ENCODE measurements around the gene LSMEM2.
"Not testable (repeated sequence)": the region's sequence is repeated elsewhere in the genome, so short reads cannot be mapped to it uniquely, and the experiment has no call there.

The LSMEM2 gene

DNA sequence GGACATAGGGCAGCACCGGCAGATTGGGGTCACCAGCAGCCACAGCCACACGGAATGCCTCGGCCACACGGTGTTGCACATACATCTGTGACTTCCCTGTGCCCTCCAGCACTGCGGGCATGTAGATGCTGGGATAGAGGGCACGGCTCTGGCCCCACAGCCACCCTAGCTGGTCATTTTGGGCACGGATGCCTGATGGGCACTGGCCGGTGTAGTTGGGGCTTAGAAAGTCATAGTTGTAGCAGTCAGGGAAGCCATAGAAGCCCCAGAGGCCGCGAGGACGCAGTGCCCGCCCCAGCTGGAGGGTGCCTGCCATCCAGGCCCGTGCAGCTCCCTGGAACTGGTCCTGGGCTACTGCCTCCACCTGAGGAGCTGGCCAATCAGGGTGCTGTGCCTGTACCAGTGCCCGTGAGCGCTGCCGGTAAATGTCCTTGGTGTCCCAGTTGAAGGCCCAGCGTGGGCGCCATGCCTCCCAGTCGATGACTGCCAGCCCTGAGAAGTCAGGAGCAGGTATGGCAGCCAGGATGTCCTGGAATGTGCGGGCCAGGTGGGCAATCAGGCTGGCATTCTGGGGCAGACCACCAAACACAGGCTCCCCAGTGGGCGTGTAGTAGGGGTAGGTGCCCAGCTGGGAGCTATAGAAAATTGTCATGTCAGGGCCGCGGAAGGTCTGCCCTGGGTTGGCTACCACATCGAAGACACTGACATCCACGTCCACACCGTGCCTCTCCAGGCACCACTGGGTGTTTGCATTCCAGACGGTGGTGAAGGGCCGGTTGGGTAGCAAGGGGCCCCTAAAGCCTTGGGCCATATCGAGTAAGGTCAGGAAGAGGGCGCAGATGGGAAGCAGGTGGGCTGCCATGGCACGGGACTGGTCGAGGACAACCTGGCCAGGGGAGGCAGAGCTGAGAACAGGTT, 23.5 kb downstream of the LSMEM2 start:
- DNase-seq, result no peak

DNA sequence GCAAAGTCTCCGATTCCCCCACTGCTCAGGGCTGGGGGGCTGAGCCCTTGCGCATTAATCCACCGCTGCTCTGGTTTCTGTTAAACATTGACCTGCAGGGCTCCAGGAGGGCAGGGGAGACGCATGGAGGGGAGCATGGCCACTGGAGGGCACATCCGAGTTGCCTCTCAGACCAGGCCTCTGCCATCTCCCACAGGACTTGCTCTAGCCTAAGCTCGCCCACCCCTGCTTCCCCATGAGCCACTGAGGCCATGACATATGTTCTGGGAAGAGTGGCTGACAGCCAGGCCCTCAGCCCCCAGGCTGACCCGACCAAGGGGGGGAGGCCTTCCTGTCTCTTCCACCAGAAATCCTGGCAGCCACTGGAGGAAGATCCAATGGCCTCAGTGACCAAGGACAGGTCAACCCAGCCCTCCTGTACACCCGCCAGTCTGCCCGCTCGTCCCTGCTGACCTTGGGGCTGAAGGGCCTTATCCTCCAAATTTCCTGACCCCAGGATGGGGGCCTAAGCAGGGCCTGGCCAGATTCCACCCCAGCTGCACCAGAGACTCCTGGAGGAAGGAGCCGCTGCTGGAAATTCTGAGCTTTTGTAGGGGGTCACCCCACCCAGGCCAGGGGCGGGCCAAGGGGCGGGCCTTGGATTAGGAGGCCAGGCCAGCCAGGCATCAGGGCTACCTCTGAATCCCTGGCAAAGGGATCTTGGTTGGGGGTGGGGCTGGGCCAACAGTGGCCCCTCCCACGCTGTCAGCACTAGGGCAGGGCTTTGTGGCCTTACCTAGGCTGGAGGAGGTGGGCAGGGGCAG, 24.3 kb downstream of the LSMEM2 start, which contains the start of gene HYAL1:
Gene HYAL1 (minus strand): TSS at position 562 of the 803 bp plus-strand sequence. CDS start 618 bp downstream, outside the sequence.
- no peak for DNase-seq

DNA sequence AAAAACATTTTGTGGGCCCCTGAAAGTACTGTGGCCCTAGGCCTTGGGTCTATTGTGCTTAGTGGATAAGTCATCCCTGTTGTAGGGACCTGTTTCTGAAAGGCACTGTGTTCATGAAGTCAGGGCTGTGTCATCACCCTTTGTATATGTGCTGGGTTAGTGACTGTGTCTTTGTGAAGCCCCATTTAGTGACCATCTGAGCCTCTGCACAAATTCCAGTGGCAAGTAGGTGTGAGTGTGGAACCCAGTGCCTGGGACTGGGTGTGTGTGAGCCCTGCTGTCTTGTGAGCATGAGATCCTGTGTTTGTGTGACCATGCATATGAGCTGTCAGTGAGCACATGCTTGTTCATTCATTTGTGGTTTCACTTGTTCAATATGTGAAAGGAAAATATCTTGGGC, 25.7 kb downstream of the LSMEM2 start:
- DNase-seq, result no peak

DNA sequence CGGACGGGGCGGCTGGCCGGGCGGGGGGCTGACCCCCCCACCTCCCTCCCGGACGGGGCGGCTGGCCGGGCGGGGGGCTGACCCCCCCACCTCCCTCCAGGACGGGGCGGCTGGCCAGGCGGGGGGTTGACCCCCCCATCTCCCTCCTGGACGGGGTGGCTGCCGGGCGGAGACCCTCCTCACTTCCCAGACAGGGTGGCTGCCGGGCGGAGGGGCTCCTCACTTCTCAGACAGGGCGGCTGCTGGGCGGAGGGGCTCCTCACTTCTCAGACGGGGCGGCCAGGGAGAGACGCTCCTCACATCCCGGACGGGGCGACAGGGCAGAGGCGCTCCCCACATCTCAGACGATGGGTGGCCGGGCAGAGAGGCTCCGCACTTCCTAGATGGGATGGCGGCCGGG, 33.2 kb downstream of the LSMEM2 start:
- not testable (repeated sequence) for DNase-seq

DNA sequence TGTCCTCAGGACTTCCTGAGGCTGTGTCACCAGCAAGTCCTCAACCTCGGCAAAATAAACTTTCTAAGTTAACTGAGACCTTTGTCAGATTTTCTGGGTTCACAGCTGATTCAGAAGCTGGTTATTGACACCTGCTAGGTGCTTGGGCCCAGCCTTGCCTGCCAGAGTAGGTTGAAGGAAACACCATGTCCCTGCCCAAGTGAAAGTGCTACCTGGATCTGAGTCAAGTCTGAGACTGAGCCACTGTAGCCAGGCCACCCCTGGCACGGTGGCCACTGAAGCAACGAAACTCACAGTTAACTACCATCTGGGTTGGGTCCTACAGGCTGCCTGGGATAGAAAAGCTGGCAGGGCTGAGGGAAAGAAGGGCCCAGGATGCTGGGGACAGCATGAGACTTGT, 35.5 kb downstream of the LSMEM2 start:
- DNase-seq, result no peak

DNA sequence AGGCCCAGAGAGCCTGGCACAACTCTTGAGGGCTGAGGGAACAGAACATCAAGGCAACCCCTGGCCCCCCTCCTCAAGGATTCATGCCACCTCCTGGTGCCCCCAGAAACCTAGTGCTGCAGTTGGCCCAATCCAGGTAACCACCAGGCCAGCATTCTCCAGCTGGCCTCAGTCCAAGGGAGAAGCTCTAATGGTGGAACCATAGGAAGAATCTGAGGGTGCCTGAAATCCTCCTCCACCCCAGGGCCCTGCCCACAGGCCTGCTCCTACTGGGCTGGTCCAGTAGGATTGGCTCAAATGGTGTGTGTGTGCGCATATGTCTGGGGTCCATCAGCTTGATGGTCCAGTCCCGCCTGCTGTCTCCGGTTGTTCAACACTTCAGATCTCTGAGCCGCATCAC, 35.9 kb downstream of the LSMEM2 start:
- DNase-seq, result no peak

DNA sequence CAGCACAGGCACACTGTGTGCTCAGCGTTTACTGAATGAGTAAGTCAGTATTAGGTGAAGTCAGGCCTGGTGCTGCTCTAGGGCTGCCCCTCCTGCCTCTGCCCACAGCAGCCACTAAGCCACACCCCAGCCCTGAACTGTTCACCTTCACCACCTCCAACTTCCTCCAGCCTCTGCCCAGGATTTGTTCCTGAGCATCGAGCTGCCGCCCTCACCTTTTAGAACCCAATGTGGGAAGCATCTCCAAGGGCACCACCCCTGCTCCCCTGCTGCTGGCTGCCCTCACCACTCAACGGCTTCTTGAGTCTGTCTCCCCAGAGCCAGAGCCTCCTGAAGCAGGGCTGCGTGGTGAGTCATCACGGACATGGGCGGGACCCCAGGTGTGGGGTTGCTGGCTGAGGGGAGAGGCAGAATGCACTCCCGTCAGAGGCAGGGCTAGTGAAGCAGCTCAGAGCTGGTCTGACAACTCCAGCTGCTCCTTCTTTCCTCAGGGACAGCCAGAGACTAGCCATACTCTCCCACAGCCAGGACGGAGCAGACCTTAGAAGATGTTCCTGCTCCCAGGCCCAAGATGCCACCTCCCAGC, 37.9 kb downstream of the LSMEM2 start:
- DNase-seq, result no peak

DNA sequence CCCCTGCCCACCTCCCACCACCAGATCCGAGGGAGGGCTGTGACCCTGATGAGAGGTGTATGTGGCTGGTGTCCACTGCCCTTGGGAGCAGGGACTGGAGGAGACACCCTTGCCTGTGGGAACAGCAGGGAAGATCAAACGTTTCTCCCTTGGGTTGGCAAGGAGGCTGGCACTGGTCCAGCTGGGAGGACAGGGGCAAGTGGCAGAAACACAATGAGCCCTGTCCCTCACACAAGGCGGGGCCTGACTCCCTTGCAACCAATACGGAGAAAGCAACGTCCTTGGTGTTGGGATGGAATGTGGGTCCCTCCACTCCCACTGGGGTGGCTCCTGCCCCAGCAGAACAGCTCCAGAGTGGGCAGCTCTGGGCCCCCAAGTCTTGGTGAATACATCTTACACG, 38.4 kb downstream of the LSMEM2 start:
- DNase-seq, result no peak

DNA sequence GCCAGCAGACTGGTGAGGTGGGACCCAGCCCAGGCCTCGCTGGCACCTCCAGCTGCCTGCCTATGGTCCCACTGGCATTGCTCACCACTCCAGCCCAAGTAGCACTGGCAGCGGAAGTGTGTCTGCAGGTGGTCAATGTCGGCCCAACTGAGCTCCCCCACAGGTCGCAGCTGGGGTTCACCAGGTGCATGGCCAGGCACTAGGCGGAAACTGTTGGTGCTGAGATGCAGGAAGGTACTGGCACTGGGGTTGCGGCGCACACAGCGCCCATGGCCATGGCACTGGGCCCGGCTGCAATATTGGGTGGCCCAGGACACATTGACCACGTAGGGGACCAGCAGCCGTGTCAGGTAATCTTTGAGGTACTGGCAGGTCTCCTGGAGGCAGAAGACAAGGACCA, 39.3 kb downstream of the LSMEM2 start:
- DNase-seq, result no peak

DNA sequence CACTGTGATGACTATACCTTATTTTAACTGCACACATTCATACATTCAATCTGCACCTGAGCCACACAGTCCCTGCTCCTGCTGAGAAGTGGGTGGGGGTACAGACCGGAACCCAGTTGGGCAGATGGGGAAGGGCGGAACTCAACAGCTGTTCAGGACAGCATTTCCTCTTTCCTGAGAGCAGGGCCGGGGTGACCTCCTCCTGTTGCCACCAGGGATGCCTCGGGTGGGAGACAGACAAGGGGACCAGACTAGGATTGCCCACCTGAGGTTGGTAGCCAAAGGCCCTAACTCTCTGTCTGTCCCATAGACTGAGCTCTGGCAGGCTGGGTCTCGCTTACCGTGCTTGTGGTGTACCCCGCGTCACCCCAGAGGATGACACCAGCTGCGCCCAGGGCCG, 39.7 kb downstream of the LSMEM2 start:
- no peak for DNase-seq

DNA sequence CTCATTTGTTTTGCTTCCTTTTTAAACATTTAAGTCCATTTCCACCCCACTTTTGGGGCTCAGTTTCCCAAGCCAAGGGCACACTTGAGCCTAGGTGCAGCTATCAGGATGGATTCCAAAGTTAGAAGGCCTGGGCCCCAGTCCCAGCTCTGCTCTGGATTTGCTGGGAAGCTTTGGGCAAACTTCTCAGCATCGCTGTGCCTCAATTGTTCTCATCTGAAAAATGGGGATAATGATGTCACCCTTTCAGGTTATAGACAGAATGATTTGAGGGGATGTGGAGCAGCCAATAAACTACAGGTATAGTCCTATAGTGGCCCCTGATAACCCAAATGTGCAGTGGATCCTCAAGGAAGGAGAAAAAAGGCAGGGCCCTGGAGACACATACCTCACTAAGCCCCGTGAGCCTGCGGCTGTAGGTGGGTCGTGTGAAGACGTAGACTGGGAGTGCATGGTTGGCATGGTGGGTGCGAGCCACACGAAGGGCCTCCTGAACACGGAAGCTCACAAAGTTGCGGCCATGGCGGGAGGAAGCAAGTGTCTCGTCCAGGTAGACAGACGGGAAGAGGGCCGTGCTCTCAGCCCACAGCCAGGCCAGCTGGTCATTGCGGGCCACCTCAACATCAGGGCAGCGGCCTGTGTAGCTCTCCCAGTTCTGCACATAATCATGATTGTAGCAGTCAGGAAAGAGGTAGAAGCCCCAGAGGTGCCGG, 40.5 kb downstream of the LSMEM2 start:
- DNase-seq, result no peak

DNA sequence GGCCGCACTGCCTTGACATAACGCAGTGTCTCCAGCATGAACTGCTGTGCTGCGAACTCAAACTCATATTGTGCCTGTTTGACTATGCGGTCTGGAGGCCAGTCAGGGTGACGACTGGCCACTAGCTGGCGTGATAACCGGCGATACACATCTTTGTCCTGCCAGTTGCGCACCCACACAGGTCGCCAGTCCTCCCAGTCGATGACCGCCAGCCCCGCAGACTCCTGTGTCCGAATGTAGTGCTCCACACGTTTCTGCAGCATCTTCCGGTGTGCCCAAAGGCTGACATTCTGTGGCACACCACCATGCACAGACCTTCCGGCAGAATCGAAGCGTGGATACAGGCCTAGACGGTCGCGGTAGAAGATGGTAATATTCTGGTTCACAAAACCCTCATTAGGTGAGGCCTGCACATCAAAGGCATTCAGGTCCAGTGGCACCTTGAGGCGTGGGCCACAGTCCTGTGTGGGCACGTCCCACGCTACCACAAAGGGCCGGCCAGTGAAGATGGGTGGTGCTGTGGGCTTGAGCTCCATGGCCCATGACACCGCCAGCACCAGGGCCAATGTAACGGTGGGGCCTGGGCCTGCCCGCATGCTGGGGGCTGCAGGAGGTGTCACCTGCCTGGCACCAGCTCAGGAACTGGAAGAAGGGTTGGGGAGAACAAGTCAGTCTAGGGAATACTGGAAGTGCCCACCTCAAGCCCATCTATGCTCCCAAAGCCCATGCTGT, 41.2 kb downstream of the LSMEM2 start:
- DNase-seq, result no peak

DNA sequence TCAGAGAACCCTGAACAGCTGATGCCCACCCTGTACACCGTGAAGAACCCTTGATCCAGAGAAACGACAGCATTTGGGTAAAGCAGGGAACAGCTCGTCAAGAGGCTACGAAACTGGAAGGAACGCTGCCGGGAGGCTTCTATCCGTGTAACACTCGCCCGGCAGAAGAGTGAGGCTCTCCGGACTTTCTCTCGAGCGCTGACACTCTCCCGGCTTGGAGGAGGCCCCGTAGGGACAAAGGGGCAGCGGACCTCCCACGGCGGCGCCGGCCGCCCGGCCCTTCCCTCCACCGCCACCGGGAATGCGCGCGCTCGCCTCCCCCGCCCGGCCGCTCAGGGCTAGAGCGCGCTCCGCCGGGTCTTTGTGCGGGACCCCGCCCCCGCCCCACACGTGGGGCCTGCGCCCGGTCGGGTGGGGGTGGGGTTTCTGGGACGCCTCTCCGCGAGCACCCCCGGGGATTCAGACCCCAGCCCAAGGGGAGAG, 42.0 kb downstream of the LSMEM2 start:
- DNase-seq, result no peak

DNA sequence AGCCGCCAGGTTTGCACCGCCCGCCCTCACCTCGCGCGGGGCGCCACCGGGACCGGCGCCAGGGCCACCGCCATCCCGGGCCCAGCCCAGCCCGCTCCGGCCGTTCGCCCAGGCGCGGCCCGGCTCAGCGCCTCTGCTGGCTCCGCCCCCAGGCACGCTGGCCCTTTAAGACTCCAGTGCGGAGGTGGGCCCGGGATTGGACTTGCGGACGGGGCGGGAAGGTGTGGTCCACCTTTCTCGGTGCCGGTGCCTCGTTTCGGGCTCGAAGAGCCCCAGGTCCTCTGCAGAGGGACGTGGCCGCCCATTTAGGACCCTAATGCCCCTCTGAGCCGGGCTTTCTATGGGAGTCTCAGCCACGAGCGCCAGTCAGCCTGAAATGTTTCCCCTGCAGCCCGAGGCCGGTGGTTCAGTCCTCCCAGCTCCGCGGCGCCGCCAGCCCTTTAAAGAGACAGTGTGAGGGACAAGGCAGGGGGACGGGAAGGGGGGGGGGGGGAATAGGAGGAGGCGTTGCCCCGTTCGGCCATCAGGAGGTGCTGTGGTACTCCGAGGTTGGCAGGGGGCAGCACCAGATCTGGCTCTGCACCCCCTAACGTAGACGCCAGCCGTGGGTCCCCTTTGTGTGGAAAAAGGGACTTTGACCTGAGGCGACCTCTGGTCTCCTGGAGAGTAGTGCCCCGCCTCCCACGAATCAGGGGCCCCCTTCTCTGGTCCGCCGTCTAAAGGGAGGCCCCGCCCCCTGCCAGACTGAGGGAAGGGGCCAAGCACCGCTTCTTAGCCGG, 42.6 kb downstream of the LSMEM2 start:
- peak; percentile 56 for DNase-seq

DNA sequence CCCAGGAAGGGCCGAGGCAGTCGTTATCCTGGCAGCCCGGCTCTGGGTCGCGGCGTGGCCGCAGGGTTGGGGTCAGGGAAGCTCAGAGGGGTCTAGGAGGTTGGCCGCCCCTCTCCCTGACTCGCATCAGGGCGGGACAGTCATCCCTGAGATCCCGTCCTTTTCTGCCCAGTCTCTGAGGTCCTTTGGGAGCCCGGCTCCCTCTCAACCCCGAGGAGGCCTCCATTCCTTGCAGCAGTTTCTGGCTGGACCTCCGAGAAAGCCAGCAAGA, 43.2 kb downstream of the LSMEM2 start:
- no peak for DNase-seq

DNA sequence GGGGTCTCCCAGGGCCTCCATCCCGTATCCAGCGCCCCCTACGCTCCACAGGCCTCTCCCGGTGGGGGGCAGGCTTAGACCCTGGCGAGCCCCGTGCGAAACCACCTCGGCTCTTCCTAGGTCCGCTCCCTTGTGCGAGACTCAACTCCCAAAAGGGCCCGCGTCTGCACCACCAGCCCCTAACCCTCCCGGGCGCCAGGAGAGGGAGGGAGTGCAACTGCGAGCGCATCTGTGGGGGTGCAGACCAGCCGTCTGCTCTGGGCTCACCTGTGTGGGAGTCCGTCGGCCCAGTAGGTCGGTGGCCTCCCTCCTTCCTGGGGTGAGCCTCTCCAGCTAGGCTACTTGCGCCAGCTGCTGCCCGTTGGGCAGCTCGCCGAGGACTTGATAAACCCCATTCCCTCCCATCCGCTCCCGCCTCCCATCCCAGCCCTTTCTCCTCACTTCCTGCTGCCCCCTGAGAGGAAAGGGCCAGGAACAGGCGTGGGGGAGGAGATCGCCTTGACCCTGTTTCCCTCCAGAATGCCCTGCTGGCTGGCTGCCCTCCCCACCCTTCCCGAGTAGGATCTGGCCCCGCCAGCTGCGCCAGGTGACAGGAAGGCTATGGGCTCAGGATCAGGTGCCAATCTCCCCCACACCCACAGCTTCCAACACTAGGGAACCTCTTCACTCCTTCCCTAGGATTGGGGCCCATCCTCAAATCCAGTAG, 43.7 kb downstream of the LSMEM2 start, which contains the start of gene HYAL2:
Gene HYAL2 (minus strand): TSS at position 360 of the 706 bp plus-strand sequence. CDS start 2,256 bp downstream, outside the sequence.
- DNase-seq, result no peak

DNA sequence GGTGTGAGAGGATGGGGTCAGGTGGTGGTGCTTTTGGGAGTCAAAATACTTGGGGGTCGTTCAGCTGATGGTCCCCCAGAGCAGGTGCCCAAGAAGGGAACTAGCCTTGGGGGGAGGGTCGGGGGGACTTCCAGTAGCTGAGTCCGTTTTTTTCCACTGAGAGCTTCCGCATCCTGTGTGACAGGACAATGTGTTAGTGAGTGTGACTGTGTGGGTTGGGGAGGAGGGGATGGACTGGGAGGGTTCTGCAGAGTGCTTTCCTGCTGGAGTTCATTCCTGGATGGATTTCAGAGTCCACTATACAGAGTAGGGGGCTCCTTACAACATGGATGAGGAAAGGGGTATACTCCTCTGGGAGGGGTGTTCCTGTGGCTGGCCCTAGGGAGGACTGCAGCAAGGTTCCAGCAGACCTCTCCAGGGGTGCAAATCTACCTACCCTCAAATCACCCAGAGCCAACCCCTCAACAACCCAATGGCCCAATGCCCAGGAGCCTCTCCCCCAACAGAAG, 44.3 kb downstream of the LSMEM2 start:
- no peak for DNase-seq

DNA sequence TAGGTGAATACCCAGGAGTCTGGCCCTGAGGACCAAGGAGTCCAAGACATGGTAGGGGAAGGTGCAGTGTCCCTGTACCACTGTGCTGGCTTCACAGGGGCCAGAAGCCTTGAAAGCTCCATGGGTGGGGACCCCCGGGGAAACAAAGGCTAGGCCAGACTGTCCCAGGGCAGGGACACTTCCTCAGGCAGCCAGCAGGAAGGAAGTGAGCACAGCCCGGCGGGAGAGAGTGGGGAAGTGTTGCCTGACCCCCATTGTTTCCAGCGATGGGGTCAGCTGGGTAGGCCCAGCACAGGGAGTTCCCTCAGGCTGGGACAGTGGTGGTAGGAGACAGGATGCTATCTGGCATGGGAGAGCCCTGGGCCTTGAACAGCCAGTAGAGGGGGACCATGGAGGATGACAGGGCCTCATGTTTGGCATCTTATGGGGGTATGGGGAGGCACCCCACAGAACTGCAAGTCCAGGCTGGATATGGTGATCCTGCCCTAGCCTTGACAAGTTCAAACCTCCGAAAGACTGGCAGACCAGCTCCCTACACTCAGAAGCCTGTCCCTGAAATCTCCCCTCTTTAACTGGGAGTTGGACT, 44.8 kb downstream of the LSMEM2 start:
- no peak for DNase-seq

DNA sequence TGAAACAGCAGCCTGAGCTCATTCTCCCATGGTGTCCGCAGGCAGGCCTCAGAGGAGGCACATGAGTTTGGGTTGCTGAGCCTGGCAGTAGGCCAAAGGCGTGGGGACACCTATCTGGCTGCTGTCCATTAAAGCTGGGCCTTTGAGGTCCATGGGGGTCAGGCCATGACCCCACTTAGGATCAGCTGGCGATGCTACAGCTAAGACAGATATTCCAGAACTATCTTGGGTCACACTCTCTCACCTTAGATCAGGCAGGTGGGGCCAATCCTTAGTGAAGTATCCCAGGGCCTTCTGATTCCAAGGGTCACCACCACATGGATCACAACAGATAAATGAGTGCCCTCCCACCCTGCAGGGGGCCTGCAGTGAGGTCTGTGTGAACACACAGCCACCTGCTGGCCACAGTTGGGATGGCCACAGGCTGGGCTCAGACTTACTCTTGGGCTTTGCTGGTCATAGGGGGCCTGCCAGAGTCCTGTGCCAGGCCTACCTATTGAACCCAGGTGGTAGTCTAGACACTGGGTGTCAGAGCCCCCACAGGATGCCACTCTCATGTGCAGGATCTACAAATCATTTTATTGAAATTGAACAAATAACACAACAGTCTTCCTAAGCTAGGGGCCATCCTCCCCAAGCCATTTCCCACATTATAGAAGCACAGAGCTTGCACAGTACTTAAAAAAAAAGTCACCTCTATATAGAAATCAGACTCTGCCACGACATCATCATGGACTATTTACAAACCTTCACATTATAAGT, 45.6 kb downstream of the LSMEM2 start:
- no peak for DNase-seq

All from NCI-H446 treated with DMSO at 0.1 percent for 48 hours (cell line).